A673 (cell line): ENCODE data around the gene EPS15.

Experiments
- EZH2 ChIP-seq: fragments of 200-600 bp; sonication (generic); IDR thresholded peaks from 2 replicates; pipeline ENCODE4 v1.6.1; 2017; ENCODE audit warnings: borderline replicate concordance, low read depth, mild to moderate bottlenecking, mixed read lengths, antibody characterized with exemption, low read length; ENCODE audit not compliant: poor library complexity, severe bottlenecking
- TF ChIP-seq, protein P1 (sequence below): fragments of 300-800, 200-600 bp; sonication (generic); conservative IDR thresholded peaks from 2 replicates; pipeline ENCODE4 v1.5.1; 2017; ENCODE audit warnings: low read depth, mild to moderate bottlenecking, antibody characterized with exemption, low read length, moderate library complexity, mixed read lengths

GRCh38 chr1:51313268-51313852 lies 205.7 kb downstream of the EPS15 start:
- TF ChIP-seq, protein P1, sequence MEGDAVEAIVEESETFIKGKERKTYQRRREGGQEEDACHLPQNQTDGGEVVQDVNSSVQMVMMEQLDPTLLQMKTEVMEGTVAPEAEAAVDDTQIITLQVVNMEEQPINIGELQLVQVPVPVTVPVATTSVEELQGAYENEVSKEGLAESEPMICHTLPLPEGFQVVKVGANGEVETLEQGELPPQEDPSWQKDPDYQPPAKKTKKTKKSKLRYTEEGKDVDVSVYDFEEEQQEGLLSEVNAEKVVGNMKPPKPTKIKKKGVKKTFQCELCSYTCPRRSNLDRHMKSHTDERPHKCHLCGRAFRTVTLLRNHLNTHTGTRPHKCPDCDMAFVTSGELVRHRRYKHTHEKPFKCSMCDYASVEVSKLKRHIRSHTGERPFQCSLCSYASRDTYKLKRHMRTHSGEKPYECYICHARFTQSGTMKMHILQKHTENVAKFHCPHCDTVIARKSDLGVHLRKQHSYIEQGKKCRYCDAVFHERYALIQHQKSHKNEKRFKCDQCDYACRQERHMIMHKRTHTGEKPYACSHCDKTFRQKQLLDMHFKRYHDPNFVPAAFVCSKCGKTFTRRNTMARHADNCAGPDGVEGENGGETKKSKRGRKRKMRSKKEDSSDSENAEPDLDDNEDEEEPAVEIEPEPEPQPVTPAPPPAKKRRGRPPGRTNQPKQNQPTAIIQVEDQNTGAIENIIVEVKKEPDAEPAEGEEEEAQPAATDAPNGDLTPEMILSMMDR = peak; percentile 43
- TF ChIP-seq EZH2 = no peak
